NCI-H526 treated with DMSO at 0.1 percent for 48 hours (cell line): ENCODE measurements around the gene OPCML.

Source experiments
- DNase-seq: peaks from one replicate; lab custom pipeline; 2025; lab: John Stamatoyannopoulos, UW

OPCML gene

DNA sequence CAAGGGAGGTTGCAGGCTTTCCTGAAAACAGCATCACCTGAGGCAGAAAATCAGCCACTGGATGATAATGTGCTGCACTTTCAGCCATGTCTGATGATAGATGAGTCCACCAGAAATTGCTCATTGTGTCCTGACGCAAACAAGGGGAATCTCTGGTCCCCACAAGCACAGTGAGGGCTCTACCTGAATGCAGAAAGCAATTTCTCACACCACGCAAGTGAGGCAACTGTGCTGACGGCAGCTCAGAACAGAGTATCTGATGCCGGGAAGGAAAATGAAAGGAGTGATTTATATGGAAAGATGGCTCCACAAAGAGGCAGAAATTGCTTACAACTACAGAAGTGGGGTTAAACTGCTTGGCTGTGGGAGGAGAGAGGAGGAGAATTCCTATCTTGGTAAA is 867.1 kb downstream of the OPCML start:
- no peak for DNase-seq

DNA sequence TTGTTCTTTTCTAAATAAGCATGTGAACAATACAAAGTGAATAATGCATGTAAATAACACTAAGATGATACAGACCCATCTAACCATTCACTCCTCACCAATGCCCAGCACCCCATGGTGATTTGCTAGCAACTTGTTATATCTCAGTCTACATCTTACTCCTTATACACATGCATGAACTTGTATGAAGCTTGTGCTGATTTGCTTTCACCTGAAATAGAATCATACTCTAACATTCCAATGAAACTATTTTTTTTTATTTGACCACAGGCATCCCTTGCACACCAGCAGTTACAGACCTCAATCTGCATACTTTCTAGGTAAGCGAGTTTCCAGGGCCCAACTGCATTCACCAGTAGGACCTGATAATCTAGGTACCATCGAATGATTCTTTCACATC is 873.6 kb downstream of the OPCML start:
- DNase-seq: no peak

DNA sequence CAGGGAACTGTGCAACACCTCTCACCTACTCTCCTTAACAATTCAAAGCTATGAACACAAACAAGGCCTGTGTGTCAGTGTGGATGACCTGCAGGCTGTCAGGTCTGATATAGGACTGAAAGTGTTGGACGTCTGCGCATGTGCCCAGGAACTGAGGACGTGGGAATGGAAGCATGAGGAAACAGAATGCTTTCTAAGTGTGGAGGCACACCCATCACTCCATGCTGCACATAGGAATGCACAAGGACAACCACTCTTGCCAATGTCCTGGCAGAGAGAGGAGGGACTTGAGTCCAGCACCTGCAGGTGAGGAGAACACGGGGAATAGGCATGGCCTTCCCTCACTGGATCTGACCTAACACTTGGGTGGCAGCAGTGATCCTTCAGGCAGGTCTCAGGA is 874.3 kb downstream of the OPCML start:
- no peak for DNase-seq

DNA sequence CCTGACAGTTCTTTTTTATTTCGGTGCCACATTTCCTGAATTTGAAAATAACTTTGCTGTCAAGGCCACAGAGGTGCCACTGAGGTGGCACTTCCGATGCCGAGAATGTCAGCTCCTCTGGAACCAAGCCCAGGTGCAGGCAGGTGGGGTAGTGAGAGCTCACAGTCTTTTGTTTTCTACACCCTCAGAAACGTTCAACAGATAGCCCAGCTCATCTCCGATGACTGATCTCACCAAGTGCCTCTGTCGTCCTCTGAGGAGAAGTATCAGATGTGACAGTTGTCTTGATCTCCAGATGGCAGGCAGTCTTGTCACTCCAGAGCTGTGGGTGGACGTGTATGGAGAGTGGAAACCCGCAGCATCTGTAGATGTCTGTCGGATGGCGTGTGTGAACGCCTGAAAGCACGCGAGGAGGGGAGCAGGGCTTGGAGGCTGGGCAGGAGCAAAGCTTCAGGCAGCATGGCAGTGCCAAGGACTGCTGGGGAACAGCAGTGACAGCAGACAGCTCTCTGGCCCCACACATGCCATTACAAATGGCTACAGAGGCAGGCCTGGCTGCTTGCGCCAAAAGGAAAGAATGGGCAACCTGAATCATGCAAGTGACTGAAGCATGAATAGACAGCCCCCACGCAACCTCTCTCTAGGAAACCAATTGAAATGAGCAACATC is 877.0 kb downstream of the OPCML start:
- DNase-seq: no peak

DNA sequence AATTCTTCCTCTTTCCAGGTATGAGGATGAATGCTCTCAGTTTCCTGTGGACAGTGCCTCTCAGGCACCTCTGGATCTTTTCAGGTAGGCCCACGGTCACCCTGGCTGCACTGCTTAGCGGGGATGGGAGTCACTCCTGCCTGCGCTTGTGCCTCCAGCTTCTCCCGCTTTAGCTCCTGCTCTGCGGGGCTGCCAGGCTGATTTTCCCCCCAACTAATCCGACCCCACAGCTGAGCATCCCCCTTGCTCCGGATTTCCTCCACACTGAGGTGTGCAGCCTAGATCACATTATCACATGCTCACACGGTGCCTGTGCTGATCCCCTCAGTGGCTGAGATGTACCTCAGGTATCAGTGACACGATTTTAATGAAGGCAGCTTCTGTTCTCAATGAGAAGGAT is 879.1 kb downstream of the OPCML start:
- DNase-seq: no peak

DNA sequence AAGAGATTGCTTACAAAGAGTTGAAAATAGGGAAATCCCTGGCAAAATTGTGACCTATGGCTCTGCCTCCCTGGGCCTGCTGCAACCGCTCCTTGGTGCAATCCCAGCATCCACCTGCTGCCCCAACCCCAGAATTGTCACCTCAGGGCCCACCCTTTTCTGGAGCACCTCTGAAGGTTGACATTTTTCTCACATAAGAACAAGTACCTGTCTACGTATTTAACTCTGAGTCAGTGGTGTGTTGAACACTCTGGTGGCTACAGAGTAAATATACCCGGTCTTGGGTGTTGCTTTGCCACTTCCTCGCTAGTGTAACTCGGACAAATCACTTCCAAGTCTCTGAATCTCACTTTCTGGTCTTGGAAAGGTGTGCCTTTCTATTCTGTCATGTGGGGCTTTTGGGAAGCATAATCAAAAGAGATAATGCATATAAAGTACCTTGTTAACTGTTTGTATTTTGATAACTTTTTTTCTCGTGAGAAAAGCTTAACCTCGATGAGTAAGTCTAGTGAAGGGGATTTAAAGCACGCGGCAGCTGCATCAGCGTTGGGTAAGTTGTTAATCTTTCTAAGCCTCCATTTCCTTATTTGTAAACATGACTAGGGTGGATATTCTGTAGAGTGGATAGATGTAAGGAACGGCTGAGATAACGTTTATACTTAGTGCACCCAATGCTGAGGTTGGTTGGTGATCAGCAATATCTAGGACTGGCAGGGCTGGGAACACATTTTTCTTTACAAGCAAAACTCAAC is 881.2 kb downstream of the OPCML start:
- DNase-seq: no peak

DNA sequence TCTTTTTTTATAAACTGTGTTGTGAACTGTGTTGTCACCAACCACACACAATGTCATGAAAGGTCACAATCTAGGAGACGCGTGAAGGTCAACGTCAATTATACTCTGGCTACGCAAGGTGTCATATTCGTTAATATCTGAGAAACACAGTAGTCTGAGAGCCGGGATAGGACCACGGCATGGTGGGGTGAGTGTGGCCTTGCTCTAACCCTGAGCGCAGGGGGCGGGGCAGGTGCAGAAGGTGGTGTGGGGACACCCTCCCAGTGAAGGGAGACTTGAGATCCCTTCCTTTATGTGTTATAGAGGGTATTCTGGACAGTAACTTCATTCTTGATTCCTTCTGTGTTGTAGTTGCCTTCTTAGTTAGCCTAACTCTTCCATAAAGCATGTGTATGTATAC is 883.0 kb downstream of the OPCML start:
- DNase-seq: no peak

DNA sequence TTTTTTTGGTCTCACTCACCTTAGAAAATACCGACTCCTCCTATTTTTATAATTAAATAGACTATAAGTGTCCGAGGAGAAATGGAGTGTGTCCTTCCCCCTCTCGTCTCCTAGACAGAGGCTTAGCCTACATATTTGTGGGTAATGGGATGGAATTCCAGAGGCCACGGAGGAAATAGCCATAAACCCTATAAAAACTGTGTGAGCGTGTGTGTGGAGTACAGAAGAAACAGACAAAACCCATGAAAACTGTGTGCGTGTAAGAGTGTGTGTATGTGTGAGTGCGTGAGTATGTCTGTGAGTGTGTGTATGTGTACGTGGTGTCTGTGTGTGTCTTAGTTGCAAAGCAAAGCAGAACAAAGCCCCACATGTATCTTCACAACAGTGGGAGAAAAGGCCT is 883.5 kb downstream of the OPCML start:
- DNase-seq: no peak

DNA sequence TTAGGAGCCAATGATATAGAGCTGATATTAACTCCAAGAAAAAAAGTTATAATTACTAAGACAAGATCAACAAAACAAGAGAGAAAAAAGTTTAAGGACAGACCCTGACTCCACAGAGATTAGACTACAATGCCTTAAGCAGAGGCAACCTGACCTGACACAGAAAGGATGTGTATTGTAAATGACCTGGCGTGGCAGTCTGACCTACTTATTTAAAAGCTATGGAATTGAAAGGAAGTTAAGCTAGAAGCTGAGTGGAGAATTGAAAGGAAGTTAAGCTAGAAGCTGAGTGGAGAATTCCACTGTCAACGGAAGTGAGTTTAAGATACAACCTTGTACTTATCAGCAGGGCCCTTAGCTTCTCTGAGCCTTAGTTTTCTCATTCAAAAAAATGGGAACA is 885.4 kb downstream of the OPCML start:
- DNase-seq: no peak

DNA sequence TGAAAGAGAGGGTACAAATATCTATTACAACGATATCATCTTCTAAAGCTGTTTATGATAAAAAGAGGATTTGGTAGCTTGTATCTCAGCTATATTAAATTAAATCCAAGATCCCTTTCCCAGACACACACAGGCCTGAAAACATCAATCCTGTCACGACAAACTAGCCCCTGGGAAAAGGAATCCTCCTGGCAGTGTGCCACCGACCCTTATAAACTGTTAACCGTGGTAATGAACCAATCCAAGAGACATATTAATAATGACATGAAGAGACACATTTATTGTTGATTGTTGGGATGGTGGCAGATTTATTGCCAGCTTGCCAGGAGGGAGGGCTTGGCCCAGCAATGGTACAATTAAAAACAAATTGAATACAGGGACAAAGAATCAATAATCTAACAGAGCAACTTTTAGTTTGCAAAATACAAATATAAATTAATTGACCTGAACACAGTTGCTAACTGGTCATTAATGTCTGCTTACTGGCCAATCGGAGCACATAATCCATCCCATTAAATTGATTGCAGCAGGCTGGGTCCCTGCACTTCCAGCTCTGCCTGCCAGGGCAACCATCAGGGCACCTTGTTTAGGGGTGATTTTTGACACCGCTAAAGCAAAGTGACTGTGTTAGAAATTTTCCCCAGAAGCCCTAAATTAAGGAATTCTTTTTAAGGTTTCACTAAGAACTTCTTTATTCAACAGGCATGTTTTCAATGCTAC is 887.6 kb downstream of the OPCML start:
- DNase-seq: no peak

DNA sequence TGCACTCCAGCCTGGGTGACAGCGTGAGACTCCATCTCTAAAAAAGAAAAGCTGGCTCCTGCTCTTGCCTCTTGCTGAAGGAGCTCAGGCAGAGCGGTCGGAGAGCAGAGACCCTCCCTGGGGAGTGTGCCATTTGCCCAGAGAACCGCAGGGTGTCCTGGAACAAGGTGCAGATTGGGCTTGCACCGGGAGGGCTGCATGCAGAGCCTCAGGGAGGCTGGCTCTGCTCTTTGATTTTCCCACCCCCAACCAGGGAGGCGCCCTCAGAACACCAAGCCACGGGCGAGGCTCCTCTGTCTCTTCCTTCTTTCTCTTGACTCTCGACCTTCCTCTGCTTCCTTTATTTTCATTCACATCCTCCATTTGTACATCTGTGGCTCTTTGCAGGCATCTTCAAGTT is 889.1 kb downstream of the OPCML start:
- no peak for DNase-seq

DNA sequence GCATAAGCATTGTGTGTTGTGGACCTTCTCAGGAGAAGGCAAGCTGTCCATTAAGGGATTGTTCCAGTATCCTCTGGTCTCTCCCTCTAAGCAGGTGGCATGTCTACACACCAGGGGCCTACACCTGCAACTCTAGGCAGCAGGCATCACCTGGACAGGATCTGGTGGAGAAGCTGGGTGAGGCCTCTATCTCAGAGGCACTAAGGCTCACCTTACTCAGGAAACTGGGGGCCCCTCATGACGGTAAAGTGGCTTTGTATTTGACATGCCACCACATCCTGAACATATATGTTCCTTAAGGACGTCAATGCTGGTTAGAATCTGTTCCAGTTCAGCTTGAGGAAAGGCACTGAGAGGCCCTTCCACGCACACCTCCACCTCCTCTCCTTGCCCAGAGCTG is 891.3 kb downstream of the OPCML start:
- no peak for DNase-seq

DNA sequence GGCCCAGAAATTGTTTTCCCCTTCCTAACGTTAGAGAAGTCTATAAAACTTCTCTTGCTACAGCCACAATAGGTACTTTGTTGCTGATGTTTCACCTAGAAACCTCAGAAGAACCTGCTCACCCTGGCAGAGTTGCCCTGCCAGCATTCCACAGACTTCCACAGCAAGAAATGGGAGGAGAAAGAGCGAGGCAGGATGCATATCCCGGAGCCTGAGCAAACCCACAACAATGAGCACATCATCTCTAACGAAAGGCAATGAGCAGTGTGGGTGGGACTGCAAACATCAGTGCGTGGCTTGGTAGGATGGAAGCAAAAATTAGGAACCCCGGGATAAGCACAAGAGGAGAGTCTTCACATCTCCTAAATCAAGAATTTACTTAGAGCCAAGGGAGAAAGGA is 892.3 kb downstream of the OPCML start:
- DNase-seq: peak; percentile 75

DNA sequence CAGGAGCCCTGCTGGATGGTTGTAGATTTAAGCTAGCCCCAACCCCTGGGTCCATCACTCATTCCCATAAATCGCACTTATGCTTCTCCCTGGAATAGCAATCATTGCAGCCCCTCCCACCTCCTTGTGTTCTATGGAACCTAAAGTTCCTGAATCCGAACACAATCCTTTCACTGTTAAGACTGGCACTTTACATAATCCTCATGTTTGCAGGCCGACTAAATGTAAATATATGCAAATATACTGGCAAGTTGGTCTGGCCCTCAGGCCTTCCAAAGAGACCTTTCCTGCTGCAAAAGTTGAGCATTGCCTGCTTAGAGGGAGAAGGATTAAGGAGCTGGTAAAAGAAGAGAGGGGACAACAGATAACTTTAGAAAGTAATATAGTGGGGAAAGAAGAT is 892.9 kb downstream of the OPCML start:
- DNase-seq: peak; percentile 99

DNA sequence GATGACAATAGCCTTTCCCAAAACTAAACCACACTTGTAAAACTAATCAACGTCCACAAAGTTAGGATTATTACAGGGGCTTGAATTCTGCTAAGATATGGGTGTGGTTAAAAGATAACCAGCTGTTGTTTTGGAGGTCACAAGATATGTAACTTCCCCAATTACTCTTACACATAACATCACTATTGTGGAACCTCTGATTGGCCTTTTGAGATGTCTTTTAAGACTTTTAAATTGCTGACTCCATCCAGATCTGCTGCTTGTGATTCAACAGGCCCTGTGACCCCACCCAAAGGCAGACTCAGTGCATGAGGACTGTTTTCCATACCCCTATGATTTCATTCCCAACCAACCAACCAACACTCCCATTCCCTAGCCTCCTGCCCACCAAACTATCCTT is 893.9 kb downstream of the OPCML start:
- DNase-seq: no peak

DNA sequence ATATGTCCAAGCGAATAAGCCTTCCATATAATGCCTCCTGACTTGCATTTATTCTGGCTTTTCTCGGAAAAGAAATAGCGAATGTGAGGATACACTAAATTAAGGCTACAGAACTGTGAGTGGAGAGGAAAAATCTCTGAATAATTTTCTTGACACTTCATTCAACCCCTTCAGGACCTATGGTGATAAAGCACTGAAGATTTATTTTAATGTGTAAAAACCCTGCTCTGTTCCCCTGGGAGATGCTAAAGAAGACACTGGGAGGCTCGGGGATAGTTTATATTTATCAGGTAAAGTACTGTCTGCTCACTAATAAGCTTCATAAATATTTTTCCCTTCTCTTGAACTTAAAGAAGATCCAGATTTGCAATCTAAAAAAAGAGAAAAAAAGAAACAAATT is 895.8 kb downstream of the OPCML start:
- peak; percentile 85 for DNase-seq

DNA sequence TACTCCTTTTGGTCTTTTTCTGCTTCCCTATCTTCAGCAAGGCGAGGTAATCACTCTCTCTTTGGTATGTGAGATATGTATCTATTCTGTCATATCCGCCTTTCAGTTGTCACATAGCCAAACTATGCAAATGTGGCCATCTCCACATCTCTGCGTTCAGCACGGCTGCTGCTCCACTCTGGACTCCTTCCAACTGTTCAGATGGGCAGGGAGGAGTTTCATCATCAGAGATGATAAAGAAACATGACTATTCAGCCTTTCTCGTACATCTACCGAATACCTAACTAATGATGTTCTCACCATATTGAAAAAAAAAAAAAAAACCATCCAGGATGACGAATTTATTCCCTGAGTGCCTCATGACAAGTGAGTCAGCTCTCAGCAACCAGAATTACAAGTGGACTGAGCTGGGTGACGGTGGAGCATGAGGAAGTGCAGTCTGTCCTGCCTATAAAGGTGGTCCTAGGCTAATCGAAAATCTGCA is 899.6 kb downstream of the OPCML start:
- DNase-seq: peak; percentile 78

DNA sequence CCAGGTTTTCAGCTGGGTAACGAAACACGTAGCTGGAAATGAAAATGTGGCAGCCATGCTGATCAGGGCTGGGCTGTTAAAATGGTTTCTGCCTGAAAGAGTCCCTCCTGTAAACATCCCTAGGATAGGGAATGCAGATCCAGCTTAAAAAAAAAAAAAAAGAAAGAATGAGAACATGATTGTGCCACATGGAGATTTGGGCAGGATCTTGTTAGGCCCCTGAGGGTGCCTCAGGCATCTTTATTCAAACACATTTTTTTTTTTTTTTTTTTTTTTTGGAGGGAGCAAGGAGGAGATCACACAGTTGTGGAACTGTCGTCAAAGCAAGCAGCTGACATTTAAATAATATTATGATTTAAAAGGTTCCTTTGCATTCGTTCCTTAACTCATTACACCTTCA is 900.3 kb downstream of the OPCML start:
- DNase-seq: no peak

DNA sequence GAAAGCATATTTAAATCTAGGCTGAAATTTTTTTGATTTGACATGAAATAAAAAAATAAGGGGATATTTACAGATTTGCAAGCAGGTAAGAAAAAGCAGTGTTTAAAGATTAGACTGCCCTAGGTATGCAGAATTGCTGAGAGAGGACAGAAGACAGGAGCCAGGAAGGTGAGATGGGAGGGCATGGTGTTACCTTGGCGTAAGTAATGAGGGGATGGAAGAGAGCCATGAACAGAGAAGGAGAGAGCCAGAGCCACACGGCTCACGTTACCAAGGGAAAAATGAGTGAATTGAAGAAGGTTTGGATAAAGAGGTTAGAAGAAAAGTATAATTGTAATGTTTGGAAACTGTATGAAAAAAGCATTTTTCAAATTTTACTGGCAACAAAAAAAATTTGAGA is 904.3 kb downstream of the OPCML start:
- DNase-seq: no peak

DNA sequence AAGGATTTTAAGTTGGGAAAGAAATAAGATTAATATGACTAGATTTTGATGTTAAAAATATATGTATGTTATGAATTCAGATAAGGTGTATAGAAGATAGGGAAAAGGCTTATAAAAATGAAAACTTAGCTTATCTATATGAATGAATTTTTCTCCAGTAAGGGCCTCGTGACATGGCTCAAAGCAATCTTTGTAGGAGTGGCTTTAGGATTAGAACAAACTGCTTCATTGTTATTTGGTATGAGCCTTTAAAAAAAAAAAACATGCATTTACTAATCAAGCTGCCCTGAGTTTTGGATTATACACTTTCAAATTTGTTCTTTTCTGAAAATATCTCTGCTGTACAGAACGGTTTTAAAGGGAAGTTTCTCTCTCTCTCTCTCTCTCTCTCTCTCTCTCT is 905.9 kb downstream of the OPCML start:
- DNase-seq: no peak

DNA sequence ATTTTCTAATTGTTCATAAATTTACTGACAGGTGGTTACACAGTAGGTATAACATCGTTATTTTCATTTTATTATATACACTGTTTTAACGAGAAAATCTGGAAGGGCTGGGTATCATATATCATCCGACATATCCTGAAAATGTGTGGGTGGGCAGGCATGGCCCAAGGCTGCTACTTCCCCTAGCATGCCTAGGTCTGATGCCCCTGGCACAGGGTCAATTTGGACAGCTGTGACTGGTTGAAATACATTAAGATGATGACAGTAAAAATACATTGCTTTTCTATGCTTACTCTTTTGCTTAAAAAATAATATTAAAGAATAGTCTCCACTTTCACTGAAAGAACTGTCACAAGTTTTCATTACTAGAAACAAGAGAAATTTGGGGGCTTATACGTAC is 908.8 kb downstream of the OPCML start:
- no peak for DNase-seq

DNA sequence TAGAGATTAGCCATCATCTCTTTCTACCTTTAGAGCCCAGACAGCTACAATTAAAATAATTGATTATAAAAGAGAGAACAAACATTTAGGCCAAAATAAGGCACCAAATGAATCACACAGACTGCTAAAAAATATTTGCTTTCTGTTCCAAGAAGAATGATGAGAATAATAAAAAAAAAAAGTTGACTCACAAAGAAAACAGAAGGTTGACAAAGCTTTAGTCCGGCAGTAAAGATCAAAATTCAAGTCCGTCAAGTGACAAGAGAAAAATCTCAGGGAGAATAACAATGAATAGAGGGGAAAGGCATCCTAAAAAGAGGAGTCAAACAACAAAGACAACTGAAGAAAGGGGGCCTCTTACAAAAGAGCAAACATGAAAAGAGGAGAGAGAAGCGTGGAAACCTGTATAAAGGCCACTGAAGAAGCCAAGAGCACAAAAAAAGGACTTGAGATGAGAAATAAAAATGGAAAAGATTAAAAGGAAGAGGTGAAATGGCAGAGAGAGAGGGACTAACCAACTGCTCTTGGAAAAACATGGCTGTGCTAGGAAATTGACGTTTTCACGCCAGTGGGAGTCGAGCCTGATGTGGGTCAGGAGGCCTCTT is 910.2 kb downstream of the OPCML start:
- no peak for DNase-seq

DNA sequence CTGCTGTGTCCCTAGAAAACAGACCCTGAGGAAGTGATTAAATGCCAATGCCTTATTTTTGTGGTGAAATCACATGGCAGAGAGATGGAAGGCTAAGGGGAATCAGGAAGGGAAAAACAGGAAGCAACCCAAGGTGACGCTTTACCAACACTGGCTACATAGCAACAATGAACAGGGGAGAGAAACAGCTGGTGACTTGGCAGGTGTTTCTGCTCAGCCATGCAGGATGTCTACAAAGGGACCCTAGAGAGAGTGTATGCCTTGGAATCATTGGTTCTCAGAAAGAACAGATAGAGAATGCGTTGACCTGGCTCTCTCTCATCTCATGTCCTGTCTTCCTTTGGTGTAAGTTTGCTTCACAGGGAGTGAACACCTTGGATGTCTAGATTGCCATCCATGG is 911.9 kb downstream of the OPCML start:
- DNase-seq: no peak
